IMR-90 (cell line): ENCODE results near the gene TINAGL1.

Source experiments
- CTCF ChIP-seq: conservative IDR thresholded peaks from 2 replicates; pipeline ENCODE4 v1.5.1; 2012; ENCODE audit warnings: mild to moderate bottlenecking, low read depth, low read length, improper control_type of control experiment
- ELK1 ChIP-seq: fragments of 150-350 bp; IDR thresholded peaks from 2 replicates; pipeline ENCODE4 v1.6.1; 2016; ENCODE audit warnings: low read depth, mild to moderate bottlenecking, low read length, moderate library complexity, borderline replicate concordance
- FOS ChIP-seq: fragments of 150-350 bp; IDR thresholded peaks from 2 replicates; pipeline ENCODE4 v1.6.1; 2016; ENCODE audit warnings: low read depth, low read length
- POLR2A ChIP-seq: IDR thresholded peaks from 2 replicates; pipeline ENCODE4 v1.6.1; 2012; ENCODE audit warnings: mild to moderate bottlenecking, low read depth, low read length

- TF ChIP-seq CTCF (no peak), FOS (no peak), POLR2A (no peak), ELK1 (no peak)
Measured at GRCh38 chr1:31562707-31563360, 13.5 kb upstream of the TINAGL1 start.
